Endometrial microvascular endothelial cells (primary cell): ENCODE data around the gene PTPRN2. TPM values are rescaled to one million over a fixed set of nuclear protein-coding genes. Genes with fewer than 3 reads are reported as not detected.

Experiments
- in situ Hi-C: cut with HindIII; loops from 2 replicates; pipeline ENCODE4 v1.10.0; 2017; ENCODE audit warnings: low sequenced_read_pairs, low pct_unique_long_range_greater_than_20kb; ENCODE audit errors: inconsistent ontology term
- total RNA-seq: library from RNA; depleted of rRNA; stranded (reverse); fragments of >200 nt; gene quantifications from one replicate; pipeline ENCODE4 v1.2.3, GENCODE V29; 2015; ENCODE audit errors: inconsistent ontology term

Gene PTPRN2
- total RNA-seq, 1 donor from 2014 or later, result 13.3 TPM

DNA sequence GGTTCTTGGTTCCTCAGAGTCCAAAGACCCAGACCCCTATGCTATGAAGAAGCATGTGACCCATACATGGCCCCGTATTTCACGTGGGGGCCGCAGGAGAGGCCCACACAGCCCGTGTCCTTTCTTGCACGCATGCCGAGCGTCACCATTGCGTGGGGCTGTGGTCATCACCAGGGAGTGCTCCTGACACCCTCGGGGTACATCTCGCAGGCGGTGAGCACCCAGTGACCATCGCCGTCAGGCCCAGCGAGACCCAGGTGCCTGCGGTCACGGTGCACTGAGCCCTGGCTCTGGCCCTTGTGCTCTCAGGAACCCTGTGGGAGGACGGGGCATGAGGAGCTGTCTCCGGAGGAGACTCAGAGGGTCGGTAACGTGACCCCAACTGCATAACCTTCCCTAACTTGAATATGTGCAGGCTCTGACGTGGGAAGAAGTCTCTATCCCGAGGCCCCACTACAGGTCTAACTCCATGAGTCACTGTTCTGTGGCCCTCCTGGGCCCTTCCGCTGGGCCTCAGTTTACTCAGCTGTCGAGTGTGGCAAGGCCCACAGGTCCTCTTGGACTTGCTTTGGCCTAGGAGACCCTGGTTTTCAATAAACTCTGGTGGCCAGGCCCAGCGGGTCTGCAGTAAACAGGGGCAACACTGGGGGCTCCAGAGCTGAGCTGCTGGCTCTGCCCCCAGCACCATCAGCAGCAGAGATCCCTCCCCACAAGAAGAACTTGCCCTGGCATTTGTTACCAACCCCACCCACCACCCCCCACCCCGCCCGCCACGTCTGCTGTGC is 503.9 kb downstream of the PTPRN2 start:
- in situ Hi-C loops, result no loop called here

DNA sequence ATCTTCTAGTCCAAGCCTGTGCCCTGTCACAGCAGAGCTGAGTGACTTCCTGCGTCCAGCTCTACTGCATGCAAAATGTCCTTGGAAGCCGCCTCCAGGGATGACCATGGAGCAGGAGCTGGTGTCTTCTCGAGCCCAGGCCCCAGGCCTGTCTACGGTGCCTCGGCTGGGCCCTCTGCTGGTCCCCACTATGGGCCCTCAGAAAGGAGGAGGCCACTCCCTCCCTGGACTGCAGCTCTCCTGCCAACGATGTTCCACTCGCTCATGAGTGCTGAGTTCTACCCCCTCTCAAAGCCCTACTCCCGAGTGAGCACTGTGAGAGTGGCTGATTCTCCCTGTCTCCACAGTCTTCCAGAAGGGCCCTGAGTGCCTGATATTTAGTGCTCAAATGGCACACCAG is 504.9 kb downstream of the PTPRN2 start:
- in situ Hi-C loops, result no loop called here

DNA sequence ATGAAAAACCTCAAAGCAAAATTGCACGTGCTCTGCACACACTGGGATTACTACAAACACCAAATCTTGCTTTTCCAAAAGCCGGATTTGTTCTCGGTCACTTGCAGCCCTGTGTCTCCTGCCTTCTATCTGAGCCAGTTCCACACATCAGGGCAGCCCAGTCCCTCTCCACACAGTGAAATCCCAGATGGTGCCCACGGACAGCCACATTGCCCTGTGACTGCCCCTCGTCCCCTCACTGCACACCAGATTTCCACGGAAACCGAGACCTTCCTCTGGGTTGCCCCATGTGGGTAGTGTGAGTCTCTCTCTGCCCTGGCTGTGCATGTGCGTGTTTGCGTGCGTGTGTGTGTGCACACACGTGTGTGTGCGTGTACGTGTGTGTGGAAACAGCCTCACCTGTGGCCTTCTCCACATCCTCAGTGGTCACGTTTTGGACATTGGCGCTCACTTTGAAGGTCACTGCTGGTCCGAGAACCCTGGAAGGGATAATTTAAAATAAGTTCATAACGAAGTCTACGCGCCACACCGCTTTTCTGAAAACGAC is 506.7 kb downstream of the PTPRN2 start:
- in situ Hi-C loops, result no loop called here

DNA sequence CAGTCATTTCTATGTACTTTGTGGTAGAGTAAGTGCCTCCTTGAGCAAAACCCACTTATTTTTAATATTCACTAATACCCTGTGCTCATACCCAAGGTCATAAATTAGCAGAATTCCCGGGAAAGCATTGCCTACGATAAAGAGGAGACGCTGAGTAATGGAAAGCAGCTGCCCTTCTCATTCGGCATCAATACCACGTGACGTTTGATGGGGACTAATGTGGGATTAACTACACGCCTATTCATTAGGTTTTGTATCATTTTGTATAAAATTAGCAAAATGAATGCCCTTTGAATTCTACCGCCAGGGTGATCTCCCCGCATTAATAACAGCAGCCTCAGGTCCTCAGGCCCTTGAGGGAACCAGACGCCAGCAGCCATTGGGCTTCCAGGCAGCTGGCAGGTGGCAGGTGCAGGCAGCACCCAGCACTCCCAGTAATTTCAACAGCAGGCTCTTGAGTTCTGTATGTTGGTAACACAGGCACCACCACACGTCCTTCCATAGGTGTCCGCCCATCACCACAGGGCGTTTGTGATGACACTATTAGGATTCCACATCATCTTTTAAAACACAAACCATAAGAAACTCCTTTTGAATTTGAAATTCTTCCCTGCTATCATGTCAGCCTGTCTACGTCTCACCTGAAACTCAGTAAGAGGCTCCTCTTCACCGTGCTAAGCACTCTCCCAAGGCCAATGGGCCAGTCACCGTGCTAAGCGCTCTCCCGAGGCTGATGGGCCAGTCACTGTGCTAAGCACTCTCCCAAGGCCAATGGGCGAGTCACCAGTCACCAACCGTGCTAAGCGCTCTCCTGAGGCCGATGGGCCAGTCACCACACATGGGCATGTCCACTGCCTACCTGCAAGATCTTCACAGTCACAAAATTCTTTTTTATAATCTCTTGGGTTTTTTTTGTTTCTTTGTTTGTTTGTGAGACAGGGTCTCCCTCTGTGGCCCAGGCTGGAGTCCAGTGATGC is 509.4 kb downstream of the PTPRN2 start:
- in situ Hi-C loops, result no loop called here

DNA sequence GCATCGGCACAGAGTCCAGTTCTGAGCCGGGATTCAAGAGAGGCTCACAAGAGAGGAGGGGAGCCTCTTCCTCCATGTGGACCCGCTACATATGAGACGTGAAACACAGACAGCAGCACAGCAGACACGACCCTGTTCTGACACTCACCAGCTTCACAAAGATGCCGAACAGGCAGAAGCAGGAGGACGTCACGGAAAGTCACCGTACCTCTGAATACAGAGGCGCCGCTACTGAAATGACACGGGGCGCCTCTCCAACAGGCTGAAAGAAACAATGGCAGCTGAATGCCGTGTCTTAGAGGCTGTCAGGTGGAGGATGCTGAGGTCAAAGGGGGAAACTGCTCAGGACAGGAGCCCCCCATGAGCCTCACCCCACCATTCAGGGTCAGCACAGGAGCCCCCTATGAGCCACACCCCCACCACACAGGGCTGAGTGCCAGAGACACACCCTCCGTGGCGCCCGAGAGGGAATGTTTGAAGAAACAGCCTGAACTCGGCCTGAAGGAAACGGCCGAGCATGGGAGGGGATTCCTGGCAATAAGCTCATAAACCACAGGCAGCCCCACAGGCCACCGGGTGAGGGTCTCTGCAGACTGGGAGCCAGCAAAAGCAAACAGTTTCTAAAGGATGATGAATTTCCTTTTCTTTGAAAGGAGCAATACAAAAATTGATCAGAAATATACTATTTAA is 510.3 kb downstream of the PTPRN2 start:
- in situ Hi-C loops, result no loop called here

DNA sequence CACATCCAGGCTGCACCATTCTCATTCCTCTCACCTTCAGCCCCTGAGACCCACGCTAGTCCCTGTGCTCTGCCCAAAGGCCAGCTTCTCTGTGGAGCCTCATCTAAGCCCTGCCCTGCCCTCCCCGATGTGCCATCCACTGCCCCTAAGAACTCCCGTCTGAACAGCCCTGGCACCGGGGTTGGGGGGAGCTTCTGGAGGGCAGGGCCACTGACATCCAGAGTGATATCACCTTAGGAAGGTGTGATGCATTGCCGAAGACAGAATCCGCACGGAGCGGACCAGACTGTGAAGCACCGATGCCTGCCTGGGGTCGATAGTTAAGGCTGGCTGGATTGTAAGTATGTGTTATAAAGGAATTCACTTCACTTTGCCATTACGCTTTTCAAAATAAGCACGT is 511.0 kb downstream of the PTPRN2 start:
- in situ Hi-C loops, result no loop called here

DNA sequence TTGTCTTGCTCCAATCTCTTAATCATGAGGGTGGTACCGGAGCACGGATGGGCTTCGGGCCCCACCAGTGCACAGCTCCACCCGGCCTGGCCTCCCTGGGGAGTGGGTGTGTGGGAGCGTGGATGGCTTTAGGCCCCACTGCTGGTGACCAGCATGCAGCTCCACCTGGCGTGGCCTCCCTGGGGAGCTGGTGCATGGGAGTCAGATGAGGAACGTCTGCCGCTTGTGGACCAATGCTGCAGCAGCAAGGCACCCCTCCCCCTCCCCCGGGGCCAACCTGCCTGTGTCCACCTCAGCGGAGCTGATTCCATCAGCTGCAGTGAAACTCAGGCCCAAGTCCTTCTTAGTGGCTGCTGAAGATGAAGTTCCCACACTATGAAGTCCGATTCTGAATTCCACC is 511.4 kb downstream of the PTPRN2 start:
- in situ Hi-C loops, result no loop called here

DNA sequence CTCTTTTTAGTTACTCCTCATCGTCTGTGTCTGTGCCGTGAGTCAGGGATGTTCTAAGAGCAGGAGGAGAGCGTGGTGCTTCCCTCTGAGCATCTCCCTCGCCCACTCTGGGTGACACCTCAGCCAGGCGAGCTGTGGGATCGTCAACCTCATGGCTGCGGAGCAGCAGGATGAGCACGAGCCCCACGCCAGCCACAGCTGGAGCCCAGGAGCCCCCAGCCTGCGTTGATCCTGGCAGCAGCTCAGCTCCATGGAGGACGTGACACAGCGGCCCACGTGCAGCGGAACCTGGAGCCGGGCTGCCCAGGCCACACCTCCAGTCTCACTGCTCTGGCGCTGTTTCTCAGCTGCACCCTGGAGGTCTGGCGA is 512.0 kb downstream of the PTPRN2 start:
- in situ Hi-C loops, result no loop called here

DNA sequence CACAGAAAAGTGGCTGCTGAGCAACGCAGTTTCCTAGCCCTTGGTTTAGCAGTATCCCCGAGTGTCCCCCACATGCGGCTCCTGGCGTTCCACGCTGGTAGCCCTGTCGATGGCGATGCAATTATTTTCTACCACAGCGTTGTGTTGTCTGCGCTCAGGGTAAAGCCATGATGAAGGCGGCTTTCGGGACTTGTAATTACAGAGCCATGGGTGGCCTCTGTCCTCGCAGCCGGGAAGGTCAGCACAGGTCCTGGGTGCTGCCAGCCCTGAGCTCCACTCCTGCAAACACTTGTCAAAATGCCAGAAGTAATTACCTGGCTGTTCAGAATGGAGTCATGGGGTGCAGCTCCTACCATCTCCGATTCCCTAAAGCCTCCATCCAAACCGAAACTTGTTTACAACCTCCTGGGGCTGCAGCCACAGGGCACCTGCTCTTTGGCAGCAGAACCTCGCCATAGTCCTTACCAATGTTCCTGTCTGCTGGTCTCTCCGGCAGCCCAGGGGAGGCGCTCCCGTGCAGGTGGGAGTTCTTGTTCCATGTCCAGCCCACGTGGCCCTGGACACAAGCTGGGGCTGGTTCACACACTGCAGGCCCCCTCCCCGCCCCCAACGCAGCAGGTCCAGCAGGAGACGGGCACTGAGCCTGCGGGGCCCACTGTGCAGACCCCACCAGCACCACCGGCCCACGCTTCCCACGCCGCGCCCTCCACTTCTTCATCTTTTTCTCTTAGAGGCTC is 512.6 kb downstream of the PTPRN2 start:
- in situ Hi-C loops, result no loop called here

DNA sequence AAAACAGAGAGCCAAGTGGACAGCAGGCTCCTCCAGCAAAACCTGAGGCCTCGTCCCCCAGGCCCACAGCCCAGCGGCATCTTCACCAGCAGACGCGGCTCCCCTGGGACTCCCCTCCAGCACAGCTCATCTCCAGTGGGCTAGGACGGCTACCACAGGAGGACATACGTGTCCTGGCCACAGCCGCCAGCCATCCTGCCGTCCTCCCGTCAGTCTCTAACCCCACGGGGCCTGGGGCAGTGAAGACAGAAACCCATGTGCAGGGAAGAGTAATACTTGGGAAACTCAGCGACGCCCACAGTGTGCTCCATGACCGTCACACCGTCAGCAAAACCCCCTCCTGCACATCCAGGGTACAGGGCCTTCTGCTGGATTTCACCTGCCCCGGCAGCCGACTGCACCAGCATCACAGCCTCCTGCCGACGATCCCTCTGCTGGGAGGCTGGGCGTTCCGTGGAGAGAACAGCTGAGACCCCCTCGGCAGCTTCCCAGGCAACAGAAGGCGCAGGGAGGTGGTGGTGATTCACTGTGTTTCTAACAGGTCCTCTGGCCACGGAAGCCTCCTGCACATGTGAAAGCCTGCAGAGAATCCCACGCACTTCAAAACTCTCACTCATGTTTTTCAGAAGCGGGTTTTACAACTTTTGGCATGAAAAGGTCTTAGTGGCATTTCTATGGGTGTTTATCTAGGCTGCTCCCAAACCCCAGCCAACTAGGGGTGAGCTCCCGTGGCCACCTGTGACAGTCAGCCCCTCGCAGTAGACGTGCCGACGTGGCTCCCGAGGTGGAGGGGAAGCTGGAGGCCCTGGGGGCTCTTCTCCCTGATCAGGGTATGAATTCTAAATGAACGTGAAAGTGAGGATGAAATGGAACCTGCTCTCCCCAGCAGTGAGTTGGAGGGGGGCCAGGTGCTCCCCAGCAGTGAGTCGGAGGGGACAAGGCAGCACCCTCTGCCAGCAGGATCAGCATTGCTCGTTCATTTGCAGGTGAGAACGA is 513.5 kb downstream of the PTPRN2 start:
- in situ Hi-C loops, result no loop called here

DNA sequence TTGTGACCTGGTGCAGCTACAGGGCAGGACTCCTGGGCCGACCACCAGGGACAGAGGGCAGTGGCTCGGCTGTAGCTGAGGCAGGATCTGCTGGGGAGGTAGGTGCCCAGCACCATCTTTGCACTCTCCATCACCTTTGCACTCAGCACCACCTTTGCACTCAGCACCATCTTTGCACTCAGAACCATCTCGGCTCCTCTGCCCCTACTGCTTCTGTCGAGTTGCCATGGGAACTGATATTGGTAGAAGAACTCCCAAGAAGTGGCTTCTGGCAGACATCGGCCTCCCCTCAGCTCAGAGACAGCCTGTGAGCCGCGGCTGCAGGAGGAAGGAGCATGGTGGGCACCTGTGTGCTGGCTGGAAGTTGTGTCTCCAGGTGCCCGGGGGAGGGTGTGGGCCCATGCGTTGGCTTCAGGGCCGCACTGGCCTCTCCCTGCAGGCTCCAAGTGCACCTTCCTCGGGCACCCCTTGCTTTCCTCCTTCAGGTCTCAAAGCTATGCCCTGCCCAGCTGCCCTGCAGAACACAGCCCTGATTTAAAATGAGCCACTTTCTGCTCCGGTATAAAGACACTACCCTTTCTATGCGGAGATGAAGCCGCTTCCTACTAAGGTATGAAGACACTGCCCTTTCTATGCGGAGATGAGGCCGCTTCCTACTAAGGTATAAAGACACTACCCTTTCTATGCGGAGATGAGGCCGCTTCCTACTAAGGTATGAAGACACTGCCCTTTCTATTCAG is 514.5 kb downstream of the PTPRN2 start:
- in situ Hi-C loops, result no loop called here

DNA sequence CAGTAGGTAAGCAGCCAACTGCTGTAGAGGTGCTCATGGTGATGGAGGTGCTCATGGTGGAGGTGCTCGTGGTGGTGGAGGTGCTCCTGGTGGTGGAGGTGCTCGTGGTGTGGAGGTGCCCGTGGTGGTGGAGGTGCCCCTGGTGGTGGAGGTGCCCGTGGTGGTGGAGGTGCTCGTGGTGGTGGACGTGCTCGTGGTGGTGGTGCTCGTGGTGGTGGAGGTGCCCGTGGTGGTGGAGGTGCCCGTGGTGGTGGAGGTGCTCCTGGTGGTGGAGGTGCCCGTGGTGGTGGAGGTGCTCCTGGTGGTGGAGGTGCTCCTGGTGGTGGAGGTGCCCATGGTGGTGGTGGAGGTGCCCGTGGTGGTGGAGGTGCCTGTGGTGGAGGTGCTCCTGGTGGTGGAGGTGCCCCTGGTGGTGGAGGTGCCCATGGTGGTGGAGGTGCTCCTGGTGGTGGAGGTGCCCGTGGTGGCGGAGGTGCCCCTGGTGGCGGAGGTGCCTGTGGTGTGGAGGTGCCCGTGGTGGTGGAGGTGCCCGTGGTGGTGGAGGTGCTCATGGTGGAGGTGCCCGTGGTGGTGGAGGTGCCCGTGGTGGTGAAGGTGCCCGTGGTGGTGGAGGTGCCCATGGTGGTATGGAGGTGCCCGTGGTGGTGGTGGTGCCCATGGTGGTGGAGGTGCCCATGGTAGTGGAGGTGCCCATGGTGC is 517.3 kb downstream of the PTPRN2 start:
- in situ Hi-C loops, result no loop called here

DNA sequence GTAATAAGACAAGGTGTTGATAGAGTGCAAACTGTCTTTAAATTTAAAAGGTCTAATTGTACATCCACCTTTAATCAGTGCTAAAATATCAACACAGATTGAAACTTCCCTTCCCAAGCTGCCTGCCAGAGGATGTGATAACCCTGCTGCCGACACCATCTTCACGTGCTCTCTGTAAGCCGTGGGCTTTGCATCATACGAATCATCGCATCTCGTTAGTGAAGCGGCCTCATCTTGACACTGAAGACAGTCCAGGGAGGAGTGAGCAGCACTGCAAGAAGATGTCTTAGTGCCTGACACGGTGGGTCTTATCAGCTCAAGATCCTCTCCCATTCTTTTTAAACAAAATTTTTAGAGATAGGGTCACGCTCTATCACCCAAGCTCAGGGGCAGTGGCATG is 518.8 kb downstream of the PTPRN2 start:
- in situ Hi-C loops, result no loop called here

DNA sequence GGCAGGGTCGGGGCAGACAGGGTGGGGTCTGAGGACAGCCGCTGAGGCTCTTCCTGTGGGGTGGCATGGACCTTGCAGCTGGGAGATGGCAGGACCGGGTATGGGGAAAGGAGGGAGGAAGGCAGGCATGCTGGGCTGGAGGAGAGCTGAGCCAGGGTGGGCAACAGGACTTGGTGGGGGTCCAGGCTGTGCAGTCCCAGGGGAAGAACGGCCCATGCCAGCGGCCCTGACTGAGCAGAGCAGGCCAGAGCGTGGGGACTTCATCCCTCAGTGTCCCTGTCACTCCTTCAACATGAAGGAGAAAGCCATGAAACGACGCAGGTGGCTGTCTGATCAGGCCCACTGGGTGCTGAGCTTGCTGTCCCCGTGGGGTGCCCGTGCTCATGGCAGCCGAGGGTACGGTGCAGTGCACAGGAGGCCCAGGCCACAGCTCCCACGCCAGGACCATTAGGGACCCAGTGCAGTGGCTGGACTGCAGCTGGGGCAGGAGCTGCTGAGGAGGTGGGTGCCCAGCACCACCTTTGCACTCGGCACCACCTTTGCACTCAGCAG is 519.6 kb downstream of the PTPRN2 start:
- in situ Hi-C loops, result no loop called here

DNA sequence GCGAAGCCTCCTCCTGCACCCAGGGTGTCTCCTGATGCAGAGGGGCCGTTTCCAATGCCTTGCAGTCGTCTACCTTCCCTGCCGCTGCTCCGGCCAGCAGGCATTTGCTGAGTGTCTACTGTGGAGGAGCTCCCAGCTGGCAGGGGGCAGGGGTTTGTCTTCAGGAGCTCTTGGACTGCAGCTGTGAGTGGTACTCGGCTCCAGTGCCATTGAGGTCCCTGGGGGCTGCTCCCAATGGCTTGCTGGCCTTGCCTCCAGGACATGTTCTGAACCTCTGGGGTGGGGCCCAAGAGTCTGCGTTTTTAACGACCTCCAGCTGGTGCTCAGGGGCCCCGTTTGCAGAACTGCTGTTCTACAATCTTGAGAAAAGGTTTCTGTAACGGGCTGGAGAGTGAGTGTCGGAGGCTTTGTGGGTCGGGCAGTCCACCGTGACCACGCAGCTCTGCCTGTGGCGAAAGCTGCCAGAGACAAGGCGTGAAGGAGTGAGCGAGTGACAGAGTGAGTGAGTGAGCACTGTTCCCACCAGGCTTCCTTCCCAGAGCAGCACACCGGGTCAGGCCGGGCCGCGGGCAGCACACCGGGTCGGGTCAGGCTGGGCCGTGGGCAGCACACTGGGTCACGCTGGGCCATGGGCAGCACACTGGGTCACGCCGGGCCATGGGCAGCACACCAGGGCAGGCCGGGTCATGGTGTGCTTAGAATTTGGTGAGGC is 520.2 kb downstream of the PTPRN2 start:
- in situ Hi-C loops, result no loop called here
